Measurements from ENCODE around the gene ASIC4. TPM values are rescaled to one million over a fixed set of nuclear protein-coding genes. Genes with fewer than 3 reads are reported as not detected.
A peak's percentile ranks its signal among the peaks of the same experiment; 100 is the strongest.

ASIC4 gene
- total RNA-seq, 3 donors from 2014 or later (not counting 1 experiment from before 2014, with no cell fraction given): 0.12 to 0.20 TPM; not detected in 1

DNA sequence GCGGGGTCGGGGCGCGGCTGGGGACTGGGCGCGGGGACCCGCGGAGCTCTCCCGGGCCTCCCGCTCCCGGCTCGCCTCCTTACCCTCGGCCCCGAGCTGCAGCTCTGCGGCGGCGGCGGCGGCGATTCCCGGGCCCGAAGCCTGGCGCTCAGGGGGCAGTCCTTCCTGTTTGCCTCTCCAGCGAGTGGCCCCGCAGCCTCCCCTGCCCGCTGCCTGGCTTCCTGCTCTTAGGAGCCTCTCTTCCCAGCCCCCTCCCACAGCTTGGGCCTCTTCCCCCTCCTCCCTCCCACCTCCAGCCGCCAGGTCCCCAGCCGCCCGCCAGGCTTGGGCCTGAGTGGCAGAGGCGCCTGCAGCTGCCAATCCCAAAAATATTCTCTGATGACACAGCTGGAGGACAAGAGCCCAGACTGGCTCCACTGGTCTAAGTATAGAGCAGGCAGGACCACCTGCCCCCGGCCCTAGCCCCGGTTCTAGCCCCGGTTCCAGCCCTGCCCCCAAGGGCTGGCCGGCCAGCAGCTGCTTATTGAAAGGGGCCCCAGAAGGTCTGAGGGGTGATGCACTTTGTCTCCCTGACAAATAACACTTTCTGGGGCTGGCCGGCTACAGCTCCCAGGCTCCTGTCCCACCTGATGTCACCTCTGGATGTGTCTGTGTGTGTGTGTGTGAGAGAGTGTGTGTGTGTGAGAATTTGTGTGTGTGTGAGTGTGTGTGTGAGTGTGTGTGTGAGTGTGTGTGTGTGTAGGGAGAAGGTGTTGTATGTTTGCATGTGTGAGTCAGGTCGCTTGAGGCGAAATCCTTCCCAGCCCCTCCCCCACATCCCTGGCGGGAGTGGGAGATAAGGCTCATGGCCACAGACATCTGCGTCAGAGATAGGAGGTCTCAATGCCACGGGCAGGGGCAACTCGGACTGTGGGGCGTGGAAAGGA lies 57.3 kb downstream of the ASIC4 start, which contains the start of gene OBSL1:
OBSL1 (minus strand) TSS at position 229 of the 926 bp plus-strand sequence. CDS start 307 bp downstream, outside the sequence.
- TF ChIP-seq, protein P1, sequence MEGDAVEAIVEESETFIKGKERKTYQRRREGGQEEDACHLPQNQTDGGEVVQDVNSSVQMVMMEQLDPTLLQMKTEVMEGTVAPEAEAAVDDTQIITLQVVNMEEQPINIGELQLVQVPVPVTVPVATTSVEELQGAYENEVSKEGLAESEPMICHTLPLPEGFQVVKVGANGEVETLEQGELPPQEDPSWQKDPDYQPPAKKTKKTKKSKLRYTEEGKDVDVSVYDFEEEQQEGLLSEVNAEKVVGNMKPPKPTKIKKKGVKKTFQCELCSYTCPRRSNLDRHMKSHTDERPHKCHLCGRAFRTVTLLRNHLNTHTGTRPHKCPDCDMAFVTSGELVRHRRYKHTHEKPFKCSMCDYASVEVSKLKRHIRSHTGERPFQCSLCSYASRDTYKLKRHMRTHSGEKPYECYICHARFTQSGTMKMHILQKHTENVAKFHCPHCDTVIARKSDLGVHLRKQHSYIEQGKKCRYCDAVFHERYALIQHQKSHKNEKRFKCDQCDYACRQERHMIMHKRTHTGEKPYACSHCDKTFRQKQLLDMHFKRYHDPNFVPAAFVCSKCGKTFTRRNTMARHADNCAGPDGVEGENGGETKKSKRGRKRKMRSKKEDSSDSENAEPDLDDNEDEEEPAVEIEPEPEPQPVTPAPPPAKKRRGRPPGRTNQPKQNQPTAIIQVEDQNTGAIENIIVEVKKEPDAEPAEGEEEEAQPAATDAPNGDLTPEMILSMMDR (IDR thresholded peaks at IDR 0.05): no peak
- 10% methylated on average over 39 of the region's 42 CpGs for WGBS (ENCODE audit: insufficient coverage)
- intact Hi-C loops (cut with micrococcal nuclease): no loop called here
- no peaks in the 10 kb centered on the region for H3K9me3 ChIP-seq (ENCODE audit: control insufficient read depth, insufficient read depth, low read length)
- DNase-seq (no peak), ATAC-seq (peak; percentile 34 to 43 (median 36))
- H3K27me3 ChIP-seq (ENCODE audit: control insufficient read depth, insufficient read depth, low read length): peaks cover 11% of the 10 kb centered on the region
- no peak within 1 kb of the TSS for H3K27ac ChIP-seq (ENCODE audit: low read length)
- Mint-ChIP-seq H3K9me3 (no peaks in the 10 kb centered on the region), H3K27ac (no peak within 1 kb of the TSS), H3K4me1 (no peaks in the 10 kb centered on the region), H3K27me3 (ENCODE audit: low read depth in 2 of 2) (peaks cover 42 to 58% of the 10 kb centered on the region in 2 donors), H3K36me3 (no peaks in the 10 kb centered on the region), H3K4me3 (peak within 1 kb of the TSS; percentile 61)
- no peak within 1 kb of the TSS for H3K4me3 ChIP-seq (ENCODE audit: low read length)
- H3K36me3 ChIP-seq (ENCODE audit: control insufficient read depth, insufficient read depth, low read length): no peaks in the 10 kb centered on the region
- H3K4me1 ChIP-seq (ENCODE audit: control insufficient read depth, insufficient read depth, low read length): peaks cover 7% of the 10 kb centered on the region

DNA sequence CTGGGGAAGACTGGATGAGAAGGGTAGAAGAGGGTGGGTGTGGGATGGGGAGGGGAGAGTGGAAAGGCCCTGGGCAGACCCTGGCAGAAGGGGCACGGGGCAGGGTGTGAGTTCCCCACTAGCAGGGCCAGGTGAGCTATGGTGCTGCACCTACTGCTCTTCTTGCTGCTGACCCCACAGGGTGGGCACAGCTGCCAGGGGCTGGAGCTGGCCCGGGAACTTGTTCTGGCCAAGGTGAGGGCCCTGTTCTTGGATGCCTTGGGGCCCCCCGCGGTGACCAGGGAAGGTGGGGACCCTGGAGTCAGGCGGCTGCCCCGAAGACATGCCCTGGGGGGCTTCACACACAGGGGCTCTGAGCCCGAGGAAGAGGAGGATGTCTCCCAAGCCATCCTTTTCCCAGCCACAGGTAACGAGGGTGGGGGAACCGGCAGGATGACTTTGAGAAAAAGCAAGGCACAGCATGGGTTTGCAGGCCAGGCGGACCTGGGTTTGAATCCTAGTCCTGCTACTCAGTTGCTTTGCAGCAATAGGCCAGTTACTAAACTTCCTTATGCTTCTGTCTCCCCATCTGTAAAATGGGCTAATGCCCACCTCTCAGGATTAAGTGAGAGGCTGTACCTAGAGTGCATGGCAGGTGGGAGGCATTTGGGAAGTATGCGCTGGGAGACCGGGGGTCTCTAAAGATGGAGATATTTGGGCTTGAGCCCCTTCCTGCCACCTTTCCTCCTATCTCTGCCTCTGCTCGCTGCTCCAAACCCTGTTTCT lies 58.1 kb downstream of the ASIC4 start, which contains the start of gene INHA:
INHA (plus strand) TSS at position 74 of the 765 bp plus-strand sequence; CDS start at position 139, 65 bp downstream.
- TF ChIP-seq, protein P1 (IDR thresholded peaks at IDR 0.05): no peak
- peaks cover 44 to 59% of the 10 kb centered on the region in 2 donors for H3K27me3 Mint-ChIP-seq (ENCODE audit: low read depth in 2 of 2)

DNA sequence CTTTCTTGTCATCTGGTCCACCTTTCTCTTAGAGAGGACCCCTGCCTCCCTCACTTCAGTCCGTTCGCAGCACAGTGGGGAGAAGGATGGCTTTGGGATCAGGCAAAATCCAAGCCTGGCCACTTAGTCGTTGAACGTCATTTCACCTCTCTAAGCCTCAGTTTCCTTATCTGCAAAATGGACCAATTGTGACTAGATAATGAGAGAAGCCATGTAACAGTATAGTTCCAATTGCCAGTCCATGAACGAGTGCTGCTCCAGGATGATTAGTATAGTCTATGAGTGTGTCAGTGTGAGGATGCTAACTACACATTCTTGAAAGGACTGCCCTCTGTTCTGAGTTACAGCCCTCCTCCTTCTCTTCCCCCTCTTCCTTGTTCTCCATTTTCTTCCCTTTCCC lies 58.9 kb downstream of the ASIC4 start:
- WGBS (ENCODE audit: insufficient coverage): 100% methylated on average over 3 of the region's 5 CpGs
- H3K27me3 ChIP-seq (ENCODE audit: control insufficient read depth, insufficient read depth, low read length): peaks cover 11% of the 10 kb centered on the region
- Mint-ChIP-seq H3K27me3 (ENCODE audit: low read depth in 2 of 2) (peaks cover 41 to 57% of the 10 kb centered on the region in 2 donors), H3K36me3 (no peaks in the 10 kb centered on the region), H3K4me1 (no peaks in the 10 kb centered on the region), H3K9me3 (no peaks in the 10 kb centered on the region), H3K27ac (no peak overlapping the region), H3K4me3 (peak overlapping the region; percentile 58)
- no peaks in the 10 kb centered on the region for H3K36me3 ChIP-seq (ENCODE audit: control insufficient read depth, insufficient read depth, low read length)
- H3K4me1 ChIP-seq (ENCODE audit: control insufficient read depth, insufficient read depth, low read length): peaks cover 7% of the 10 kb centered on the region
- no peak for ATAC-seq
- no peak for DNase-seq
- intact Hi-C loops (cut with micrococcal nuclease): no loop called here
- no peaks in the 10 kb centered on the region for H3K9me3 ChIP-seq (ENCODE audit: control insufficient read depth, insufficient read depth, low read length)
- H3K27ac ChIP-seq (ENCODE audit: low read length): no peak overlapping the region
- no peak overlapping the region for H3K4me3 ChIP-seq (ENCODE audit: low read length)
- TF ChIP-seq, protein P1 (IDR thresholded peaks at IDR 0.05): no peak

More for the DNA sequence above, 58.1 kb downstream of the ASIC4 start, which contains the start of gene INHA:
- Histone ChIP-seq H3K4me3 (ENCODE audit: low read length) (no peak within 1 kb of the TSS), H3K27me3 (ENCODE audit: control insufficient read depth, insufficient read depth, low read length) (peaks cover 11% of the 10 kb centered on the region), H3K4me1 (ENCODE audit: control insufficient read depth, insufficient read depth, low read length) (peaks cover 7% of the 10 kb centered on the region), H3K27ac (ENCODE audit: low read length) (no peak within 1 kb of the TSS), H3K36me3 (ENCODE audit: control insufficient read depth, insufficient read depth, low read length) (no peaks in the 10 kb centered on the region), H3K9me3 (ENCODE audit: control insufficient read depth, insufficient read depth, low read length) (no peaks in the 10 kb centered on the region)
- H3K4me1 Mint-ChIP-seq: no peaks in the 10 kb centered on the region
- peak within 1 kb of the TSS; percentile 61 for H3K4me3 Mint-ChIP-seq
- DNase-seq (no peak), ATAC-seq (no peak)
- intact Hi-C loops (cut with micrococcal nuclease): no loop called here
- H3K36me3 Mint-ChIP-seq: no peaks in the 10 kb centered on the region
- H3K9me3 Mint-ChIP-seq: no peaks in the 10 kb centered on the region
- no peak within 1 kb of the TSS for H3K27ac Mint-ChIP-seq
- WGBS (ENCODE audit: insufficient coverage): 91% methylated on average over 12 of the region's 13 CpGs
